Fibroblast of lung (primary cell): ENCODE measurements around the gene SPTA1. TPM values are rescaled to one million over a fixed set of nuclear protein-coding genes. Genes with fewer than 3 reads are reported as not detected.

Experiments used
- DNase-seq, 2 donors: peaks; one replicate each; pipeline versions ENCODE4 v3.0.0 to v3.0.0-alpha.2; 2010; ENCODE audit warnings: low read depth in 2 of 2
- H2AFZ ChIP-seq: 2 replicates; pipeline ENCODE4 v1.5.1; 2012; ENCODE audit warnings: low read length, control low read depth, inconsistent platforms
- H3K27ac ChIP-seq: 2 replicates; pipeline ENCODE4 v1.5.1; 2011; ENCODE audit warnings: low read length, control low read depth; ENCODE audit not compliant: insufficient read depth
- H3K27me3 ChIP-seq: 2 replicates; pipeline ENCODE4 v1.5.1; 2011; ENCODE audit warnings: mild to moderate bottlenecking, low read length; ENCODE audit not compliant: control insufficient read depth, insufficient read depth
- H3K36me3 ChIP-seq: 2 replicates; pipeline ENCODE4 v1.5.1; 2011; ENCODE audit warnings: low read length; ENCODE audit not compliant: control insufficient read depth, insufficient read depth
- H3K4me1 ChIP-seq: 2 replicates; pipeline ENCODE4 v1.5.1; 2011; ENCODE audit warnings: low read length; ENCODE audit not compliant: control insufficient read depth, insufficient read depth; ENCODE audit errors: extremely low read depth
- H3K4me2 ChIP-seq: 2 replicates; pipeline ENCODE4 v1.5.1; 2011; ENCODE audit warnings: low read length, control low read depth; ENCODE audit not compliant: insufficient read depth; ENCODE audit errors: extremely low read depth
- H3K4me3 ChIP-seq, 4 experiments: fragments of 200-600 bp in 1 of 4; sonication (generic) in 1 of 4; replicated peaks in 1 of 4; 2 replicates each; pipeline ENCODE4 v1.5.1; 2011 to 2016; ENCODE audit warnings: low read length in 4 of 4, low read depth in 3 of 4, mild to moderate bottlenecking in 3 of 4, control low read depth in 2 of 4, inconsistent platforms in 1 of 4, mixed read lengths in 1 of 4; ENCODE audit not compliant: insufficient read depth in 1 of 4; ENCODE audit errors: control extremely low read depth in 1 of 4
- H3K79me2 ChIP-seq: 2 replicates; pipeline ENCODE4 v1.5.1; 2012; ENCODE audit warnings: mild to moderate bottlenecking, low read length, inconsistent platforms; ENCODE audit not compliant: control insufficient read depth, insufficient read depth
- H3K9ac ChIP-seq: 2 replicates; pipeline ENCODE4 v1.5.1; 2011; ENCODE audit warnings: mild to moderate bottlenecking, low read length, control low read depth; ENCODE audit not compliant: insufficient read depth
- H3K9me3 ChIP-seq: 2 replicates; pipeline ENCODE4 v1.5.1; 2012; ENCODE audit warnings: low read depth, low read length; ENCODE audit not compliant: control insufficient read depth, insufficient read depth
- H4K20me1 ChIP-seq: 2 replicates; pipeline ENCODE4 v1.5.1; 2011; ENCODE audit warnings: low read length; ENCODE audit not compliant: control insufficient read depth, insufficient read depth; ENCODE audit errors: extremely low read depth
- CTCF ChIP-seq, 2 donors: IDR thresholded peaks in 1 of 2; conservative IDR thresholded peaks in 1 of 2; 1 replicate in 1 of 2; 2 replicates in 1 of 2; pipeline ENCODE4 v1.5.1; 2011 to 2012; ENCODE audit warnings: low read length in 2 of 2, control low read depth in 1 of 2, inconsistent platforms in 1 of 2, low read depth in 1 of 2, mild to moderate bottlenecking in 1 of 2
- EZH2 ChIP-seq: IDR thresholded peaks from 2 replicates; pipeline ENCODE4 v1.5.1; 2012; ENCODE audit warnings: low read length, control low read depth, mild to moderate bottlenecking; ENCODE audit errors: missing control alignments
- polyA plus RNA-seq, 2 donors: library from polyadenylated mRNA; depleted of rRNA in 1 of 2; stranded (reverse) in 1 of 2; unstranded in 1 of 2; fragments of >200 nt; gene quantifications; 2 replicates each; pipeline ENCODE4 v1.2.1, GENCODE V29; 2011 to 2012; ENCODE audit warnings: missing spikeins in 1 of 2
- total RNA-seq: library from RNA; depleted of rRNA; stranded (reverse); fragments of >200 nt; gene quantifications from 2 replicates; pipeline ENCODE4 v1.2.1, GENCODE V29; 2014

Gene SPTA1
- total and polyA plus RNA-seq, 2 donors (not counting 1 experiment from before 2014, with no cell fraction given): 0.07 to 0.17 TPM

GRCh38 chr1:158711098-158711497 lies 24.6 kb upstream of the SPTA1 start:
- no peak for DNase-seq
- no peaks in the 10 kb centered on the region for H3K27me3 ChIP-seq
- H3K4me1 ChIP-seq: no peaks in the 10 kb centered on the region
- no peak overlapping the region for H3K27ac ChIP-seq
- H2AFZ ChIP-seq: no peak overlapping the region
- H3K4me3 ChIP-seq: no peak overlapping the region
- TF ChIP-seq EZH2 (no peak), CTCF (conservative IDR thresholded peaks at IDR 0.05 in 1 of 2, IDR thresholded peaks at IDR 0.05 in 1 of 2; ENCODE audit: low read depth in 1 of 2, low read length in 2 of 2) (no peak)
- H4K20me1 ChIP-seq: no peaks in the 10 kb centered on the region
- no peak overlapping the region for H3K9ac ChIP-seq
- no peaks in the 10 kb centered on the region for H3K9me3 ChIP-seq
- no peak overlapping the region for H3K4me2 ChIP-seq
- no peaks in the 10 kb centered on the region for H3K79me2 ChIP-seq
- H3K36me3 ChIP-seq: no peaks in the 10 kb centered on the region

GRCh38 chr1:158706096-158706495 lies 19.6 kb upstream of the SPTA1 start:
- no peak overlapping the region for H3K4me3 ChIP-seq
- H3K27me3 ChIP-seq: no peaks in the 10 kb centered on the region
- no peaks in the 10 kb centered on the region for H3K4me1 ChIP-seq
- H3K9me3 ChIP-seq: no peaks in the 10 kb centered on the region
- no peaks in the 10 kb centered on the region for H3K79me2 ChIP-seq
- DNase-seq: no peak
- H3K36me3 ChIP-seq: no peaks in the 10 kb centered on the region
- H3K27ac ChIP-seq: no peak overlapping the region
- no peak overlapping the region for H3K4me2 ChIP-seq
- no peak overlapping the region for H3K9ac ChIP-seq
- no peak overlapping the region for H2AFZ ChIP-seq
- H4K20me1 ChIP-seq: no peaks in the 10 kb centered on the region
- TF ChIP-seq EZH2 (no peak), CTCF (conservative IDR thresholded peaks at IDR 0.05 in 1 of 2, IDR thresholded peaks at IDR 0.05 in 1 of 2; ENCODE audit: low read depth in 1 of 2, low read length in 2 of 2) (no peak)

- TF ChIP-seq CTCF (conservative IDR thresholded peaks at IDR 0.05 in 1 of 2, IDR thresholded peaks at IDR 0.05 in 1 of 2; ENCODE audit: low read depth in 1 of 2, low read length in 2 of 2) (no peak), EZH2 (no peak)
Measured at GRCh38 chr1:158700552-158700951, 14.0 kb upstream of the SPTA1 start, which contains the start of gene OR6K2. TSS of gene OR6K2 (minus strand) at chr1:158700652. CDS start at chr1:158700652, 0 bp downstream.

More at GRCh38 chr1:158700552-158700951, 14.0 kb upstream of the SPTA1 start, which contains the start of gene OR6K2:
- Histone ChIP-seq H3K79me2 (no peaks in the 10 kb centered on the region), H2AFZ (no peak within 1 kb of the TSS), H3K27me3 (no peaks in the 10 kb centered on the region), H3K27ac (no peak within 1 kb of the TSS), H3K4me3 (no peak within 1 kb of the TSS), H3K4me1 (no peaks in the 10 kb centered on the region), H4K20me1 (no peaks in the 10 kb centered on the region), H3K9ac (no peak within 1 kb of the TSS), H3K36me3 (no peaks in the 10 kb centered on the region), H3K4me2 (no peak within 1 kb of the TSS), H3K9me3 (no peaks in the 10 kb centered on the region)
- no peak for DNase-seq
